Tibial artery (tissue), 4 donors: ENCODE measurements around the gene LRRC8B.
A peak's percentile ranks its signal among the peaks of the same experiment; 100 is the strongest.
"Not testable (repeated sequence)": the region's sequence is repeated elsewhere in the genome, so short reads cannot be mapped to it uniquely, and the experiment has no call there.

ENCODE experiments used
- DNase-seq, 2 donors: peaks; one replicate each; pipeline ENCODE4 v3.0.0-alpha.2; 2019
- H3K27ac ChIP-seq, 2 donors: fragments of 200-600 bp; sonication (generic) in 1 of 2; 1 replicate in 1 of 2; 2 replicates in 1 of 2; pipeline ENCODE4 v1.5.1; 2018 to 2019; ENCODE audit warnings: mild to moderate bottlenecking in 1 of 2
- H3K27me3 ChIP-seq, 2 donors: fragments of 200-600 bp; sonication (generic) in 1 of 2; one replicate each; pipeline versions ENCODE4 v1.5.1 to v1.6.0; 2016 to 2019
- H3K36me3 ChIP-seq, 3 donors: fragments of 200-600 bp; sonication (generic) in 2 of 3; one replicate each; pipeline ENCODE4 v1.5.1; 2016 to 2019; ENCODE audit warnings: mild to moderate bottlenecking in 2 of 3
- H3K4me1 ChIP-seq, 4 donors: fragments of 200-600 bp; sonication (generic) in 2 of 4; 1 replicate in 3 of 4; 2 replicates in 1 of 4; pipeline ENCODE4 v1.5.1; 2016 to 2019
- H3K4me3 ChIP-seq, 2 donors: fragments of 200-600 bp; sonication (generic) in 1 of 2; 1 replicate in 1 of 2; 2 replicates in 1 of 2; pipeline ENCODE4 v1.5.1; 2018 to 2019; ENCODE audit warnings: mild to moderate bottlenecking in 2 of 2
- H3K9me3 ChIP-seq, 3 donors: fragments of 200-600 bp; sonication (generic) in 1 of 3; one replicate each; pipeline ENCODE4 v1.5.1; 2016 to 2019
- CTCF ChIP-seq, 2 experiments: fragments of 200-600 bp in 1 of 2; fragments of 450-650 bp in 1 of 2; IDR thresholded peaks; one replicate each; pipeline ENCODE4 v1.5.1; 2017 to 2019; ENCODE audit warnings: antibody characterized with exemption in 2 of 2, mild to moderate bottlenecking in 1 of 2, moderate library complexity in 1 of 2
- intact Hi-C: fragments of 100-400 bp; cut with DNase I; formaldehyde crosslinking; loops from one replicate; pipeline ENCODE4 v1.15.0; 2023; ENCODE audit warnings: low total_unique reads

The LRRC8B gene

GRCh38 chr1:89518221-89518631 lies 6.4 kb upstream of the LRRC8B start:
- DNase-seq: no peak
- no peak overlapping the region for H3K27ac ChIP-seq
- H3K27me3 ChIP-seq: no peaks in the 10 kb centered on the region
- H3K4me3 ChIP-seq: no peak overlapping the region
- no peaks in the 10 kb centered on the region for H3K36me3 ChIP-seq
- TF ChIP-seq CTCF (IDR thresholded peaks at IDR 0.05): no peak
- intact Hi-C loops: no loop called here
- peaks cover 0 to 9% (median 4%) of the 10 kb centered on the region in 4 donors for H3K4me1 ChIP-seq
- no peaks in the 10 kb centered on the region for H3K9me3 ChIP-seq

- no peak overlapping the region for H3K4me3 ChIP-seq
- peaks cover 0 to 14% (median 7%) of the 10 kb centered on the region in 4 donors for H3K4me1 ChIP-seq
- no peaks in the 10 kb centered on the region for H3K9me3 ChIP-seq
- TF ChIP-seq CTCF (IDR thresholded peaks at IDR 0.05): peak; percentile 31 to 34
- H3K36me3 ChIP-seq: no peaks in the 10 kb centered on the region
- intact Hi-C loops: loop anchor here (10.0 kb wide), 2 partner anchors 115 to 475 kb away; partner anchors contain the start of genes LRRC8C and ZNF326
- DNase-seq: no peak
- H3K27ac ChIP-seq: no peak overlapping the region
- H3K27me3 ChIP-seq: no peaks in the 10 kb centered on the region
Measured at GRCh38 chr1:89519779-89520358, 4.8 kb upstream of the LRRC8B start.

- intact Hi-C loops: loop anchor here (10.0 kb wide), 2 partner anchors 113 to 473 kb away; partner anchors contain the start of genes LRRC8C and ZNF326
- not testable (repeated sequence) for H3K36me3 ChIP-seq, H3K4me3 ChIP-seq, DNase-seq, H3K27ac ChIP-seq, H3K9me3 ChIP-seq, H3K27me3 ChIP-seq
- H3K4me1 ChIP-seq: peaks cover 0 to 14% (median 13%) of the 10 kb centered on the region in 4 donors
Measured at GRCh38 chr1:89521977-89522376, 2.7 kb upstream of the LRRC8B start.

GRCh38 chr1:89523572-89524368 lies 859 bp upstream of the LRRC8B start:
- peak overlapping the region; percentile 75 to 77 for H3K4me3 ChIP-seq
- no peak for TF ChIP-seq CTCF (IDR thresholded peaks at IDR 0.05)
- no peaks in the 10 kb centered on the region for H3K36me3 ChIP-seq
- DNase-seq: peak in 1 of 2 donors; percentile 31
- peak overlapping the region; percentile 68 to 77 for H3K27ac ChIP-seq
- H3K27me3 ChIP-seq: no peaks in the 10 kb centered on the region
- no peaks in the 10 kb centered on the region for H3K9me3 ChIP-seq
- intact Hi-C loops: loop anchor here (10.0 kb wide), 2 partner anchors 111 to 471 kb away; partner anchors contain the start of genes LRRC8C and ZNF326
- peaks cover 0 to 13% (median 5%) of the 10 kb centered on the region in 4 donors for H3K4me1 ChIP-seq

- H3K4me3 ChIP-seq: peak overlapping the region; percentile 75 to 77
- TF ChIP-seq CTCF (IDR thresholded peaks at IDR 0.05): no peak
- peak; percentile 26 to 66 for DNase-seq
- H3K27ac ChIP-seq: peak overlapping the region; percentile 68 to 77
- no peaks in the 10 kb centered on the region for H3K27me3 ChIP-seq
- no peaks in the 10 kb centered on the region for H3K9me3 ChIP-seq
- intact Hi-C loops: loop anchor here (10.0 kb wide), 2 partner anchors 109 to 469 kb away; partner anchors contain the start of genes LRRC8C and ZNF326
- H3K4me1 ChIP-seq: peaks cover 0 to 13% (median 5%) of the 10 kb centered on the region in 4 donors
- H3K36me3 ChIP-seq: no peaks in the 10 kb centered on the region
Measured at GRCh38 chr1:89525169-89525855, 683 bp downstream of the LRRC8B start.
